ENCODE measurements around the gene KMT2E.

Gene KMT2E

DNA sequence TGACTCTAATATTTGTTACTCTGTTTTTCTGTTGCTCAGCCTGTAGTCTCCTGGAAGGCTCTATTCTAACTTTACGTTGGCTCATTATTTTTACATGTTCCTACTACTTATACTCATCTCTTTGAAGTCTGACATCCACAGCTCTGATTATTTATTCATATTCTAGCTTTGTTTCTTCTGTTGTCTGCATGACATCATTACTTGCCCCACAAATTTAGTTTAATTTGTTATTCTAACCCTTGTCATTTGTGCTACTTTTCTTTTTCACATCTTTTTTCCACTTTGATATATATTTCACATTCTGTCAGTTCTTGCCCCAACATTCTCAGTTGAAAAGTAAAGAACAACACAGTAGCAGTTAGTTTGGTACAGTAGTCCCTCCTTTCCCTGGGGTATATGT, 51.1 kb downstream of the KMT2E start:
- H3K9me3 ChIP-seq (ENCODE audit: control insufficient read depth, insufficient read depth, low read length): no peaks in the 10 kb centered on the region
- H3K9me2 ChIP-seq (replicated peaks; ENCODE audit: control insufficient read depth, low read length): no peaks in the 10 kb centered on the region
- no peaks in the 10 kb centered on the region for H3K4me1 ChIP-seq (ENCODE audit: control insufficient read depth, low read length)
- peaks cover 92% of the 10 kb centered on the region for H3K36me3 ChIP-seq (ENCODE audit: control insufficient read depth, low read length)
- H3F3A ChIP-seq (ENCODE audit: control insufficient read depth, insufficient read depth): peaks cover 7% of the 10 kb centered on the region; the same call in 1 of the 2 replicates
- H3K27ac ChIP-seq (ENCODE audit: low read depth, low read length): no peak overlapping the region
- no peaks in the 10 kb centered on the region for H3K27me3 ChIP-seq (ENCODE audit: control insufficient read depth, low read length)
- no peak overlapping the region for H3K4me2 ChIP-seq (ENCODE audit: low read length)
- H3K79me2 ChIP-seq (ENCODE audit: control insufficient read depth, low read length): peaks cover 61% of the 10 kb centered on the region
- TF ChIP-seq, protein P1, sequence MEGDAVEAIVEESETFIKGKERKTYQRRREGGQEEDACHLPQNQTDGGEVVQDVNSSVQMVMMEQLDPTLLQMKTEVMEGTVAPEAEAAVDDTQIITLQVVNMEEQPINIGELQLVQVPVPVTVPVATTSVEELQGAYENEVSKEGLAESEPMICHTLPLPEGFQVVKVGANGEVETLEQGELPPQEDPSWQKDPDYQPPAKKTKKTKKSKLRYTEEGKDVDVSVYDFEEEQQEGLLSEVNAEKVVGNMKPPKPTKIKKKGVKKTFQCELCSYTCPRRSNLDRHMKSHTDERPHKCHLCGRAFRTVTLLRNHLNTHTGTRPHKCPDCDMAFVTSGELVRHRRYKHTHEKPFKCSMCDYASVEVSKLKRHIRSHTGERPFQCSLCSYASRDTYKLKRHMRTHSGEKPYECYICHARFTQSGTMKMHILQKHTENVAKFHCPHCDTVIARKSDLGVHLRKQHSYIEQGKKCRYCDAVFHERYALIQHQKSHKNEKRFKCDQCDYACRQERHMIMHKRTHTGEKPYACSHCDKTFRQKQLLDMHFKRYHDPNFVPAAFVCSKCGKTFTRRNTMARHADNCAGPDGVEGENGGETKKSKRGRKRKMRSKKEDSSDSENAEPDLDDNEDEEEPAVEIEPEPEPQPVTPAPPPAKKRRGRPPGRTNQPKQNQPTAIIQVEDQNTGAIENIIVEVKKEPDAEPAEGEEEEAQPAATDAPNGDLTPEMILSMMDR (IDR thresholded peaks at IDR 0.05; ENCODE audit: low read depth, low read length, poor library complexity, severe bottlenecking): no peak
- no peak for TF ChIP-seq EZH2phosphoT487 (IDR thresholded peaks at IDR 0.05; ENCODE audit: borderline replicate concordance, low read length)
- no peak overlapping the region for H3K4me3 ChIP-seq (ENCODE audit: low read length)
- H4K20me1 ChIP-seq (ENCODE audit: control insufficient read depth, insufficient read depth, low read depth, low read length): peaks cover 4% of the 10 kb centered on the region; the same call in 1 of the 2 replicates

GRCh38 chr7:105067691-105068090, 53.7 kb downstream of the KMT2E start:
- H3K4me1 ChIP-seq (ENCODE audit: control insufficient read depth, low read length): no peaks in the 10 kb centered on the region
- H3K4me3 ChIP-seq (ENCODE audit: low read length): no peak overlapping the region
- H3F3A ChIP-seq (ENCODE audit: control insufficient read depth, insufficient read depth): peaks cover 3% of the 10 kb centered on the region; the same call in 1 of the 2 replicates
- H3K27me3 ChIP-seq (ENCODE audit: control insufficient read depth, low read length): no peaks in the 10 kb centered on the region
- peaks cover 90% of the 10 kb centered on the region for H3K36me3 ChIP-seq (ENCODE audit: control insufficient read depth, low read length)
- TF ChIP-seq, protein P1 (IDR thresholded peaks at IDR 0.05; ENCODE audit: low read depth, low read length, poor library complexity, severe bottlenecking): no peak
- TF ChIP-seq EZH2phosphoT487 (IDR thresholded peaks at IDR 0.05; ENCODE audit: borderline replicate concordance, low read length): no peak
- no peaks in the 10 kb centered on the region for H3K9me3 ChIP-seq (ENCODE audit: control insufficient read depth, insufficient read depth, low read length)
- peaks cover 4% of the 10 kb centered on the region; the same call in 1 of the 2 replicates for H4K20me1 ChIP-seq (ENCODE audit: control insufficient read depth, insufficient read depth, low read depth, low read length)
- no peak overlapping the region for H3K27ac ChIP-seq (ENCODE audit: low read depth, low read length)
- H3K4me2 ChIP-seq (ENCODE audit: low read length): no peak overlapping the region
- H3K9me2 ChIP-seq (replicated peaks; ENCODE audit: control insufficient read depth, low read length): no peaks in the 10 kb centered on the region
- H3K79me2 ChIP-seq (ENCODE audit: control insufficient read depth, low read length): peaks cover 39% of the 10 kb centered on the region

DNA sequence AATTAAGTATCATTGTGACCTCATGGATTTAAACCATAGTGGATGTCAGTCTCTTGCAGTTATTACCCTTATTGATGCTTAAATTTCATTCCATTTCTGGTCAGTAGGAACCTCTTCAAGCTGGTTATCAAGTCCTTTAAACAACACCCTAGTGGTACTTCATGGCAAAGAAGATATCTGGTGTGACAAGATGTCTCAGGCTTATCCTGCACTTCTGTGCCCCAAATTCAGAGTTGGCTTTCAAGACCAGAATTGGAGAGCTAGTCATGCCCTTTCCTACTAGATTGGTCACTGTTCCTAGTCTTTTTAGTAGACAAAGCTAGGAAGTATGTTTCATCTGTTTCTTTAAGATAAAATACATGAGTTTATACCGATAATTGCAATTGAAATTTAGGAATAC, 54.9 kb downstream of the KMT2E start:
- Histone ChIP-seq H4K20me1 (ENCODE audit: control insufficient read depth, insufficient read depth, low read depth, low read length) (no peaks in the 10 kb centered on the region), H3K4me3 (ENCODE audit: low read length) (no peak overlapping the region), H3K9me2 (replicated peaks; ENCODE audit: control insufficient read depth, low read length) (no peaks in the 10 kb centered on the region), H3K79me2 (ENCODE audit: control insufficient read depth, low read length) (peaks cover 28% of the 10 kb centered on the region), H3K36me3 (ENCODE audit: control insufficient read depth, low read length) (peaks cover 89% of the 10 kb centered on the region), H3K4me2 (ENCODE audit: low read length) (no peak overlapping the region), H3K9me3 (ENCODE audit: control insufficient read depth, insufficient read depth, low read length) (no peaks in the 10 kb centered on the region), H3F3A (ENCODE audit: control insufficient read depth, insufficient read depth) (0 out of 2 replicates have a peak, but pooled peaks cover 2% of the 10 kb centered on the region), H3K27ac (ENCODE audit: low read depth, low read length) (no peak overlapping the region), H3K4me1 (ENCODE audit: control insufficient read depth, low read length) (no peaks in the 10 kb centered on the region), H3K27me3 (ENCODE audit: control insufficient read depth, low read length) (no peaks in the 10 kb centered on the region)
- no peak for TF ChIP-seq EZH2phosphoT487 (IDR thresholded peaks at IDR 0.05; ENCODE audit: borderline replicate concordance, low read length)

- Histone ChIP-seq H4K20me1 (ENCODE audit: control insufficient read depth, insufficient read depth, low read depth, low read length) (no peaks in the 10 kb centered on the region), H3K4me2 (ENCODE audit: low read length) (no peak overlapping the region), H3K79me2 (ENCODE audit: control insufficient read depth, low read length) (peaks cover 14% of the 10 kb centered on the region), H3K36me3 (ENCODE audit: control insufficient read depth, low read length) (peaks cover 91% of the 10 kb centered on the region), H3K4me3 (ENCODE audit: low read length) (no peak overlapping the region), H3K9me3 (ENCODE audit: control insufficient read depth, insufficient read depth, low read length) (no peaks in the 10 kb centered on the region), H3F3A (ENCODE audit: control insufficient read depth, insufficient read depth) (0 out of 2 replicates have a peak, but pooled peaks cover 11% of the 10 kb centered on the region), H3K27me3 (ENCODE audit: control insufficient read depth, low read length) (no peaks in the 10 kb centered on the region), H3K9me2 (replicated peaks; ENCODE audit: control insufficient read depth, low read length) (no peaks in the 10 kb centered on the region), H3K4me1 (ENCODE audit: control insufficient read depth, low read length) (no peaks in the 10 kb centered on the region), H3K27ac (ENCODE audit: low read depth, low read length) (no peak overlapping the region)
- TF ChIP-seq EZH2phosphoT487 (IDR thresholded peaks at IDR 0.05; ENCODE audit: borderline replicate concordance, low read length): no peak
- TF ChIP-seq, protein P1 (IDR thresholded peaks at IDR 0.05; ENCODE audit: low read depth, low read length, poor library complexity, severe bottlenecking): no peak
These were observed 59.1 kb downstream of the KMT2E start for GRCh38 chr7:105073143-105073542.

Measured in DOHH2 (cell line).